Loucy (cell line): ENCODE data around the gene VANGL2.

Experiments used
- EZH2phosphoT487 ChIP-seq: fragments of 200-600 bp; IDR thresholded peaks from 2 replicates; pipeline ENCODE4 v1.6.1; 2018; ENCODE audit warnings: antibody characterized with exemption, mild to moderate bottlenecking, moderate library complexity, borderline replicate concordance
- TF ChIP-seq, protein P1 (sequence below): fragments of 200-600 bp; sonication (generic); conservative IDR thresholded peaks from 2 replicates; pipeline ENCODE4 v1.5.1; 2014; ENCODE audit warnings: mild to moderate bottlenecking, antibody characterized with exemption, low read length

DNA sequence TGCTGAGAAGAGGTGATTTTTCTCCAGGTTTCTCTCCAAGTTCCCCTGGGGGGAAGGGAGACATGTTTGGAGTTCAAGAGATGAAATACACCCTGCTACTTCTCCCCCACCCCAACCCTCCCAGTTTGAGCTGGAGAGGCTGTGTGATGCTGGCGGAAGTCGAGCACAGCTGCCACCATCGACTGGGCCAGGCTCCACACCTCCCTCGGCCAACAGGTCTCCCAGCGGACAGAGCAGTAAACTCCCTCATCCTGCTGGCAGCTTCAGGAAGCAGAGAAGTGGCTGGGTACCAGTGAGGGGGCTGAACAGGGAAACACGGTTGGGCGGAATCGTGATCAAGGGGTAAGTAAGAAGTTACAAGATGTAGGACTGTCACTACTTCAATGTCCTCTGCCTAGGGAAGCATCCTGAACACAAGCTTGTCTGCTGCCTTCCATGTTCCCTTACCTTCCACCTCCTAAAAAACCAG, 40.1 kb upstream of the VANGL2 start:
- TF ChIP-seq, protein P1, sequence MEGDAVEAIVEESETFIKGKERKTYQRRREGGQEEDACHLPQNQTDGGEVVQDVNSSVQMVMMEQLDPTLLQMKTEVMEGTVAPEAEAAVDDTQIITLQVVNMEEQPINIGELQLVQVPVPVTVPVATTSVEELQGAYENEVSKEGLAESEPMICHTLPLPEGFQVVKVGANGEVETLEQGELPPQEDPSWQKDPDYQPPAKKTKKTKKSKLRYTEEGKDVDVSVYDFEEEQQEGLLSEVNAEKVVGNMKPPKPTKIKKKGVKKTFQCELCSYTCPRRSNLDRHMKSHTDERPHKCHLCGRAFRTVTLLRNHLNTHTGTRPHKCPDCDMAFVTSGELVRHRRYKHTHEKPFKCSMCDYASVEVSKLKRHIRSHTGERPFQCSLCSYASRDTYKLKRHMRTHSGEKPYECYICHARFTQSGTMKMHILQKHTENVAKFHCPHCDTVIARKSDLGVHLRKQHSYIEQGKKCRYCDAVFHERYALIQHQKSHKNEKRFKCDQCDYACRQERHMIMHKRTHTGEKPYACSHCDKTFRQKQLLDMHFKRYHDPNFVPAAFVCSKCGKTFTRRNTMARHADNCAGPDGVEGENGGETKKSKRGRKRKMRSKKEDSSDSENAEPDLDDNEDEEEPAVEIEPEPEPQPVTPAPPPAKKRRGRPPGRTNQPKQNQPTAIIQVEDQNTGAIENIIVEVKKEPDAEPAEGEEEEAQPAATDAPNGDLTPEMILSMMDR: no peak
- TF ChIP-seq EZH2phosphoT487: no peak
